ENCODE measurements around the gene PIP4K2A. TPM values are rescaled to one million over a fixed set of nuclear protein-coding genes. Genes with fewer than 3 reads are reported as not detected.

PIP4K2A gene
- total and polyA plus RNA-seq, 2 experiments from 2014 or later, result 16.5 to 31.1 TPM

GRCh38 chr10:22534849-22535604 lies 179.4 kb downstream of the PIP4K2A start:
- Histone ChIP-seq H3K4me2 (no peak overlapping the region), H3K27ac (no peak overlapping the region)

GRCh38 chr10:22531441-22531840 lies 182.9 kb downstream of the PIP4K2A start:
- Histone ChIP-seq H3K27ac (no peak overlapping the region), H3K4me2 (no peak overlapping the region), H3K9me2 (replicated peaks; ENCODE audit: insufficient read depth) (no peaks in the 10 kb centered on the region), H3K79me2 (no peaks in the 10 kb centered on the region), H3K4me3 (no peak overlapping the region), H3K36me3 (replicated peaks; ENCODE audit: insufficient read depth, low read depth) (no peaks in the 10 kb centered on the region), H3K27me3 (no peaks in the 10 kb centered on the region), H4K20me1 (ENCODE audit: insufficient read depth, poor library complexity, severe bottlenecking) (no peaks in the 10 kb centered on the region), H3K9me3 (ENCODE audit: low read depth) (no peaks in the 10 kb centered on the region), H2AFZ (no peak overlapping the region), H3K4me1 (ENCODE audit: insufficient read depth) (peaks cover 5% of the 10 kb centered on the region)
- no peak for TF ChIP-seq EZH2 (IDR thresholded peaks at IDR 0.05; ENCODE audit: borderline replicate concordance)
- no peak for TF ChIP-seq EZH2phosphoT487 (IDR thresholded peaks at IDR 0.05; ENCODE audit: low read depth, severe bottlenecking, unreplicated experiment)
- TF ChIP-seq, protein P1, sequence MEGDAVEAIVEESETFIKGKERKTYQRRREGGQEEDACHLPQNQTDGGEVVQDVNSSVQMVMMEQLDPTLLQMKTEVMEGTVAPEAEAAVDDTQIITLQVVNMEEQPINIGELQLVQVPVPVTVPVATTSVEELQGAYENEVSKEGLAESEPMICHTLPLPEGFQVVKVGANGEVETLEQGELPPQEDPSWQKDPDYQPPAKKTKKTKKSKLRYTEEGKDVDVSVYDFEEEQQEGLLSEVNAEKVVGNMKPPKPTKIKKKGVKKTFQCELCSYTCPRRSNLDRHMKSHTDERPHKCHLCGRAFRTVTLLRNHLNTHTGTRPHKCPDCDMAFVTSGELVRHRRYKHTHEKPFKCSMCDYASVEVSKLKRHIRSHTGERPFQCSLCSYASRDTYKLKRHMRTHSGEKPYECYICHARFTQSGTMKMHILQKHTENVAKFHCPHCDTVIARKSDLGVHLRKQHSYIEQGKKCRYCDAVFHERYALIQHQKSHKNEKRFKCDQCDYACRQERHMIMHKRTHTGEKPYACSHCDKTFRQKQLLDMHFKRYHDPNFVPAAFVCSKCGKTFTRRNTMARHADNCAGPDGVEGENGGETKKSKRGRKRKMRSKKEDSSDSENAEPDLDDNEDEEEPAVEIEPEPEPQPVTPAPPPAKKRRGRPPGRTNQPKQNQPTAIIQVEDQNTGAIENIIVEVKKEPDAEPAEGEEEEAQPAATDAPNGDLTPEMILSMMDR (IDR thresholded peaks at IDR 0.05; ENCODE audit: poor library complexity), result no peak
- 100% methylated on average over 2 of the region's 2 CpGs for WGBS (ENCODE audit: low lambda C conversion rate, missing lambda C conversion rate)
- no peak for DNase-seq (ENCODE audit: low spot score)

More at GRCh38 chr10:22534849-22535604, 179.4 kb downstream of the PIP4K2A start:
- TF ChIP-seq, protein P1 (IDR thresholded peaks at IDR 0.05; ENCODE audit: poor library complexity), result no peak
- no peak for TF ChIP-seq EZH2phosphoT487 (IDR thresholded peaks at IDR 0.05; ENCODE audit: low read depth, severe bottlenecking, unreplicated experiment)
- TF ChIP-seq EZH2 (IDR thresholded peaks at IDR 0.05; ENCODE audit: borderline replicate concordance), result no peak
- no peaks in the 10 kb centered on the region for H3K9me3 ChIP-seq (ENCODE audit: low read depth)
- no peak overlapping the region for H2AFZ ChIP-seq
- H3K27me3 ChIP-seq, result no peaks in the 10 kb centered on the region
- H4K20me1 ChIP-seq (ENCODE audit: insufficient read depth, poor library complexity, severe bottlenecking), result no peaks in the 10 kb centered on the region
- 63% methylated on average over 9 of the region's 9 CpGs for WGBS (ENCODE audit: low lambda C conversion rate, missing lambda C conversion rate)
- peaks cover 5% of the 10 kb centered on the region for H3K4me1 ChIP-seq (ENCODE audit: insufficient read depth)
- DNase-seq (ENCODE audit: low spot score), result no peak
- H3K36me3 ChIP-seq (replicated peaks; ENCODE audit: insufficient read depth, low read depth), result no peaks in the 10 kb centered on the region
- no peaks in the 10 kb centered on the region for H3K79me2 ChIP-seq
- no peak overlapping the region for H3K4me3 ChIP-seq
- H3K9me2 ChIP-seq (replicated peaks; ENCODE audit: insufficient read depth), result no peaks in the 10 kb centered on the region

- Histone ChIP-seq H3K27ac (no peak overlapping the region), H3K9me2 (replicated peaks; ENCODE audit: insufficient read depth) (no peaks in the 10 kb centered on the region), H2AFZ (no peak overlapping the region), H4K20me1 (ENCODE audit: insufficient read depth, poor library complexity, severe bottlenecking) (no peaks in the 10 kb centered on the region), H3K4me2 (no peak overlapping the region), H3K36me3 (replicated peaks; ENCODE audit: insufficient read depth, low read depth) (no peaks in the 10 kb centered on the region), H3K4me1 (ENCODE audit: insufficient read depth) (peaks cover 5% of the 10 kb centered on the region), H3K9me3 (ENCODE audit: low read depth) (no peaks in the 10 kb centered on the region), H3K27me3 (no peaks in the 10 kb centered on the region), H3K4me3 (no peak overlapping the region), H3K79me2 (no peaks in the 10 kb centered on the region)
- WGBS (ENCODE audit: low lambda C conversion rate, missing lambda C conversion rate), result 84% methylated on average over 3 of the region's 3 CpGs
- DNase-seq (ENCODE audit: low spot score), result no peak
- TF ChIP-seq EZH2 (IDR thresholded peaks at IDR 0.05; ENCODE audit: borderline replicate concordance) (no peak), EZH2phosphoT487 (IDR thresholded peaks at IDR 0.05; ENCODE audit: low read depth, severe bottlenecking, unreplicated experiment) (no peak)
- TF ChIP-seq, protein P1 (IDR thresholded peaks at IDR 0.05; ENCODE audit: poor library complexity), result no peak
Observed at GRCh38 chr10:22531008-22531407, 183.4 kb downstream of the PIP4K2A start.
